Measurements from ENCODE around the gene L3MBTL4.
"Not testable (repeated sequence)": the region's sequence is repeated elsewhere in the genome, so short reads cannot be mapped to it uniquely, and the experiment has no call there.

Gene L3MBTL4

DNA sequence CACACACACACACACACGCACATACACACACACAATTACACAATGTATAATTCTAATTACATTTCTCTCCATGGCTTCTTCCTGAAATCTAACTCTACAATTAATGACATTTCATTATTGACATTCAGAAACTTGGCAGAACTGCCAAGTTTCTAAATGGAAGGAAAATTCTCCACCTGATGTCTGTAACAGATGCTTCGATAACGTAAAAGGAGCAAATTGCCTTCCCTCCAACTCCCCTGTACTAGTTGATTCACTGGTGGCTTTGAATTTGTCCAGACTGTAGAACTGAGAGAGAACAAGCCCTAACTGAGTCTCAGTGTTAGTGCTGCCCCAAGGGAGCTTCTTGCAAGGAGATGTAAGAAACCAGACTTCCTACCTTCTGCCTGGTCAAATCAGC, 264.3 kb downstream of the L3MBTL4 start:
- Mint-ChIP-seq H3K36me3 (ENCODE audit: low read depth) (no peaks in the 10 kb centered on the region), H3K27ac (no peak overlapping the region), H3K4me3 (no peak overlapping the region), H3K27me3 (no peaks in the 10 kb centered on the region), H3K9me3 (peaks cover 12% of the 10 kb centered on the region), H3K4me1 (ENCODE audit: low read depth) (no peaks in the 10 kb centered on the region)
- no peak for DNase-seq

DNA sequence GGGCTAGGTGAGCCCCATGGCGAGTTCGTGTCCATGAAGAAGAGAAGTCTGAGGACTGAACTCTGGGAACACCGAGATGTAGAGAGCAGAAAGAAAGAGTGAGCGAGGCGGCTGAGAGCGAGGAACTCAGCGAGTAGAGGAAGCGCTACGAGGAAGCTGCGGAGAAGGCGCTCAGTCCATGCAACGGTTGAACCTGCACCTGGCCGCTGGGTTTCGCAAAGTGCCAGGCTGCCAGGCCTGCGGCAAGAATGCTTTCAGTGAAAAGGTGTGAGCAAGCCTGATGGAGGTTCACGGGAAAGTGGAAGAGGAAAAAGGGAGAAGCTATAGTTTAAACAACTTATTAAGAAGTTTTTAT, 268.4 kb downstream of the L3MBTL4 start:
- DNase-seq: no peak
- H3K4me1 Mint-ChIP-seq (ENCODE audit: low read depth): no peaks in the 10 kb centered on the region
- H3K9me3 Mint-ChIP-seq: peaks cover 3% of the 10 kb centered on the region
- no peak overlapping the region for H3K4me3 Mint-ChIP-seq
- H3K36me3 Mint-ChIP-seq (ENCODE audit: low read depth): no peaks in the 10 kb centered on the region
- H3K27me3 Mint-ChIP-seq: no peaks in the 10 kb centered on the region
- H3K27ac Mint-ChIP-seq: no peak overlapping the region

DNA sequence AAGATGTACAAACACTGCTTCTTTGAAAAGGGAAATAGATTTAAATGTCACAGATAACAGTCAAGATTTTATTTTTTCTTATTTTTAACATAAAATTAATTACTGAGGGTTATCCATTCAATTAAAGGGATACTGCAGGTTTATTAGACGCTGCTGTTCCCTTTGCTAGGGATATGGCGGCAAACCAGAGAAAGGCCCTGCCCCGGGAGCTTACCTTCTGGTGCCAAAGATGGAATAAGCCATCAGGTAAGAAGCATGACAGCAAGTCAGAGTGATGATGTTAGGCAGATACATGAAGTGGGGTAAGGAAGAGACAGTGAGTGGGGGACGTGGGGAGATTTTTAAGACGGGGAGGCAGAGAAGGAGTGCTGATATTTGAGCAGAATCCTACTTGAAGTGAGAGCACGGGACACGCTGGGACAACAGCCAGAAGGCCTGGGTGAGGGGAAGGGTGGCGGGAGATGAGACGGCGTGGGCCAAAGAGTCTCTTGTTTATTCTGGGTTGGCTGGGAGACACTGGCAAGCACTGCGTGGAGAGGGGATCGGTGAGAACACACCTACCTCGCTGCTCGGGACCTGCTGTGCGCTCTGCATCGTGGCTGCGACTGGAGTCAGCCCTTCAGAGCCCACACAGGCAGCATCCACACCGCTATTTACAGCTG, 268.9 kb downstream of the L3MBTL4 start:
- Mint-ChIP-seq H3K36me3 (ENCODE audit: low read depth) (no peaks in the 10 kb centered on the region), H3K9me3 (peaks cover 3% of the 10 kb centered on the region), H3K4me1 (ENCODE audit: low read depth) (no peaks in the 10 kb centered on the region), H3K27ac (no peak overlapping the region), H3K4me3 (no peak overlapping the region), H3K27me3 (no peaks in the 10 kb centered on the region)
- DNase-seq: no peak

DNA sequence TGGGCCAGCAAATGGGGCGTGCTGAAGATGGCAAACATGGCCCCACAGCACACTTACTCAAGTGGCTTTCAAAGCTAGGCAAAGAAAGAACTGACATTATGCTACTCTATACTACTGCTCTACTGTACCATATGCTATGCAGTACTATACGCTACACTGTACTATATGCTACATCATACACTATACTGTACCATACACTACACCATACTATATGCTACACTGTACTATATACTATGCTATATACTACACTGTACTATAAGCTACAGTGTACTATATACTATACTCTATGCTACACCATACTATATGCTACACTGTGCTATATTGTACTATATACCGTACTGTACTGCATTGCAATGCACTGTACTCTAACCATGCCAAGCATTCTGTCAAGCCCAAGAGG, 275.7 kb downstream of the L3MBTL4 start:
- peaks cover 9% of the 10 kb centered on the region for H3K9me3 Mint-ChIP-seq
- no peaks in the 10 kb centered on the region for H3K27me3 Mint-ChIP-seq
- DNase-seq: no peak
- no peaks in the 10 kb centered on the region for H3K4me1 Mint-ChIP-seq (ENCODE audit: low read depth)
- H3K4me3 Mint-ChIP-seq: no peak overlapping the region
- H3K36me3 Mint-ChIP-seq (ENCODE audit: low read depth): no peaks in the 10 kb centered on the region
- no peak overlapping the region for H3K27ac Mint-ChIP-seq

DNA sequence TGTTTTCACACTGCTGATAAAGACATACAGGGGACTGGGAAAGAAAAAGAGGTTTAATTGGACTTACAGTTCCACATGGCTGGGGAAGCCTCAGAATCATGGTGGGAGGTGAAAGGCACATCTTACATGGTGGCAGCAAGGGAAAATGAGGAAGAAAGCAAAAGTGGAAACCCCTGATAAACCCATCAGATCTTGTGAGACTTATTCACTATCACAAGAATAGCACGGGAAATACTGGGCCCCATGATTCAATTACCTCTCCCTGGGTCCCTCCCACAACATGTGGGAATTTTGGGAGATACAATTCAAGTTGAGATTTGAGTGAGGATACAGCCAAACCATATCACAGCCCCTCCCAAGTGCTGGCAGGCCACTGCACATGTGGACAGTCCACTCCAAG, 278.8 kb downstream of the L3MBTL4 start:
- not testable (repeated sequence) for H3K36me3 Mint-ChIP-seq (ENCODE audit: low read depth); H3K27me3 Mint-ChIP-seq; H3K4me1 Mint-ChIP-seq (ENCODE audit: low read depth); H3K9me3 Mint-ChIP-seq; H3K4me3 Mint-ChIP-seq; H3K27ac Mint-ChIP-seq; DNase-seq

DNA sequence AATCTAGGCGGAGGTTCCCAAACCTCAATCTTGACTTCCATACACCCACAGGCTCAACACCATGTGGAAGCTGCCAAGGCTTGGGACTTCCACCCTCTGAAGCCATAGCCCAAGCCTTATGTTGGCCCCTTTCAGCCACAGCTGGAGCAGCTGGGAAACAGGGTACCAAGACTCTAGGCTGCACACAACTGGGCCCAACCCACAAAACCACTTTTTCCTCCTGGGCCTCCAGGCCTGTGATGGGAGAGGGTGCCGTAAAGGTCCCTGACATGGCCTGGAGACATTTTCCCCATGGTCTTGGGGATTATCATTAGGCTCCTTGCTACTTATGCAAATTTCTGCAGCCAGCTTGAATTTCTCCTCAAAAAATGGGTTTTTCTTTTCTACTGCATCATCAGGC, 279.7 kb downstream of the L3MBTL4 start:
- DNase-seq; H3K9me3 Mint-ChIP-seq; H3K4me1 Mint-ChIP-seq (ENCODE audit: low read depth); H3K36me3 Mint-ChIP-seq (ENCODE audit: low read depth); H3K27ac Mint-ChIP-seq; H3K27me3 Mint-ChIP-seq; H3K4me3 Mint-ChIP-seq: not testable (repeated sequence)

DNA sequence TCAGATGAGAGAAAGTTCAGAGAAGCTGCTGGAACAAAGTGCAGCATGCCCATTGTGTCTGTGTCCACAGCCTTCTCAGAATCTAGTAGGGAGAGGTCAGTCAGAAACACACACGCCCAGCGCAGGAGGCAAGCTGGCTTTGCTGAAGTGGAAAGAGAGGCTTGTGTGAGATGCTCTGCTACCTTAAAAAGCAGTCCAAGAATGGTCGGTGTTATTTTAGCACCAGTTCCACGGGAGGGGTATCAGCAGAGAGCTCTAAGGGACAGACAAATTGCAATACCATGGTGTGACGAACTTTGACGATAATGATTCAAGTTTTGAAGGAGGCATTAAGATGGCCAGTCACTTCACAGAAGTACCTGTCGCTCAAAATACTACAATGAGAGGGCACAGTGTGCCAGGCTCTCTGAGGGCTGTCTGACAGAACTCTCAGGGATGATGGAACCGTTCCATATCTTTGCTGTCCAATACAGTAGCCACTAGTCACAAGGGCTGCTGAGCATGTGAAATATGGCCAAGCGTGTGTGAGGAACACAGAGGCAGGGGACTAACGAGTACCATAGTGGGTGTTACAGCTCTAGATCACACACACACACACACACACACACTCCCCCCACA, 281.9 kb downstream of the L3MBTL4 start:
- Mint-ChIP-seq H3K27me3 (no peaks in the 10 kb centered on the region), H3K27ac (no peak overlapping the region), H3K4me1 (ENCODE audit: low read depth) (no peaks in the 10 kb centered on the region)

DNA sequence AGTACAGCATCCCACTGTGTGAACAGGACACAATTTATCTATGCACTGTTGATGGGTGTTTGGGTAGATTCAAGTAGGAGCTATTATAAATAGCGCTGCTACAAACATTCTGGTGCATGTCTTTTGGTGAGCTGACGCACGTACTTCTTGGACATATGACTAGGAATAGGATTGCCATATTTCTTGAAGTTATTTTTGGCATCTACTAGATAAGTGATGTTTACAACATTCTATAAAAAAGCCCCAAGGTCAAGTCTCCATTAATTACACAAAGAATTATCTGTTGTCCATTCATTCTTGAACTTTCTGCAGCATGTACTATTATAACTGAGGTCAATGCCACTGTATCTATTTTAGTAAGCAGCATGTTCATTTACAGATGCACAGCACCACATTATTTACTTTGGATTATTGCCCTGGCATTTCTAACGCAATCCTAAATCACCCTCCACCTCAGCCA, 293.9 kb downstream of the L3MBTL4 start:
- Mint-ChIP-seq H3K27ac (no peak overlapping the region), H3K9me3 (peaks cover 4% of the 10 kb centered on the region), H3K27me3 (no peaks in the 10 kb centered on the region), H3K36me3 (ENCODE audit: low read depth) (no peaks in the 10 kb centered on the region), H3K4me3 (no peak overlapping the region), H3K4me1 (ENCODE audit: low read depth) (no peaks in the 10 kb centered on the region)
- no peak for DNase-seq

More for the DNA sequence above, 281.9 kb downstream of the L3MBTL4 start:
- Mint-ChIP-seq H3K4me3 (no peak overlapping the region), H3K36me3 (ENCODE audit: low read depth) (no peaks in the 10 kb centered on the region), H3K9me3 (peaks cover 9% of the 10 kb centered on the region)
- DNase-seq: no peak

DNA sequence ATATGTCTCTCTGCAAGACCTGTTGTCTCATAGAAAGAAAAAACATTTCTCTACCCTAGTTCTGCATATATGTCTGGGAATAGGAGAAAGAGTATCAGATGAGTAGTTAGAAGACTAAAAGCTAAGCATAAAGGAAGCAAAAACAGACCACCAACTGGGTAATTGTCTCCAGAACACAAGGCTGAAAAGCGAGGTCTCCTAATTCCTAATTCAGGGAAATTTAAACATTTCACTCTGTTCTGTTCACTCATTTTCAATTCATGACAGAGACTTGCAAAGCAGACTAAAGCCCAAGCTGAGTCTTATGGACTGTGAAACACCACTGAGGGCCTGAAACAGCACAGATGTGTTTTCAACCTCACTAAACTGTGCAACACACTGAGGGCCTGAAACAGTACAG, 294.9 kb downstream of the L3MBTL4 start:
- no peaks in the 10 kb centered on the region for H3K36me3 Mint-ChIP-seq (ENCODE audit: low read depth)
- H3K4me3 Mint-ChIP-seq: no peak overlapping the region
- H3K27me3 Mint-ChIP-seq: no peaks in the 10 kb centered on the region
- no peak overlapping the region for H3K27ac Mint-ChIP-seq
- peaks cover 4% of the 10 kb centered on the region for H3K9me3 Mint-ChIP-seq
- no peaks in the 10 kb centered on the region for H3K4me1 Mint-ChIP-seq (ENCODE audit: low read depth)
- DNase-seq: no peak

DNA sequence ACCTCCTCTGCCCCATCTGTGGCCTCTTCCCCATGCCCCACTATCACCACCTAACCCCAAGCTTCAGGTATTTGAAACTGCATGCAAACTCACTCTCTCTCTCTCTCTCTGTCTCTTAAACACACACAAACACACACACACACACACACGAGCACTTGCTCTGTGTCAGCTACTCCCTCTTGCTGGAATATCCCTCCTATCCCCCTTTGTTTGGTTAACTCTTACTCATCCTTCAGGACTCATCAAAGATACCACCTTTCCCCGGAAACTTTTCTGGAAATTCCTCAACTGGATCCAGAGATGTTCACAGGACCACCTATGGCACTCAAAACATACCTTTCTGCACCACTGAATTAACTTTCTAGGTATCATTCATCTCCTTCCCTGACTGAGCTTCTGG, 296.6 kb downstream of the L3MBTL4 start:
- DNase-seq: no peak
- no peaks in the 10 kb centered on the region for H3K36me3 Mint-ChIP-seq (ENCODE audit: low read depth)
- H3K27ac Mint-ChIP-seq: no peak overlapping the region
- H3K4me3 Mint-ChIP-seq: no peak overlapping the region
- peaks cover 2% of the 10 kb centered on the region for H3K9me3 Mint-ChIP-seq
- H3K27me3 Mint-ChIP-seq: no peaks in the 10 kb centered on the region
- no peaks in the 10 kb centered on the region for H3K4me1 Mint-ChIP-seq (ENCODE audit: low read depth)

DNA sequence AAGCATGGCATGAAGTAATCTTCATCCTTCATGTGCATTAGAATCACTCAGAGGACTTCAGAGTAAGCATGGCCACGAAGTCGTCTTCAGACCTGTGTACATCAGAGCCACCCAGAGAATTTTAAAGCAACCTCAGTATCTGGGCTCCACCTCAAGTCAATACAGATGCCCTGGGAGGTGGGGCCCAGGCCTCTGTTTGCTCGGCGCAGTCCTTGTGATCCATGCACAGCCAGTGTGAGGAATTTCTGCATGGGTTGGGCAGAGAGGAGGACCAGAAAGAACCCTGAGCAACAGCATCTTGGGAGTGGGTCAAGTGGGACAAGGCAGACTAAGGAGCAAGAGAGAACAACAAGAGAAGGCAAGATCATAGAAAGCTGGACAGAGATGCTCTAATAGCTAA, 299.0 kb downstream of the L3MBTL4 start:
- Mint-ChIP-seq H3K36me3 (ENCODE audit: low read depth) (no peaks in the 10 kb centered on the region), H3K4me1 (ENCODE audit: low read depth) (no peaks in the 10 kb centered on the region), H3K9me3 (no peaks in the 10 kb centered on the region), H3K27me3 (no peaks in the 10 kb centered on the region), H3K4me3 (no peak overlapping the region), H3K27ac (no peak overlapping the region)
- DNase-seq: no peak

DNA sequence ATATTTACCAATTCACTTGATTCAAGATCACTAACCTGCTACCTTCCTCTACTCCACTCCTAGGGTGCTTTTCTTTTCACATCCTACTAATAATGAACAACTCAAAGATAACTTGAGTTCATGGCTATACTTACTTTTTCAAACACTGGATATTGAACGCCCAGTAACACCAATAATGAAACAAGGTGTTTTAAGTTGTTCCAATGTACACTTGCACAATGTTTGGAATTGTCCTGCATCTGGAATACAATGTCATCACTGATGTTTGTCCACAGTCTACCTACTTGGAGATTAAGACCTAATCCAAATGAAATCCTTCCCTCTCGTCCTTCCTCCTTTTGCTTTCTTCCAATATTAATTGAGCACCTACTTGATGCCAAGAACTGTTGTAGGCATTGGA, 301.1 kb downstream of the L3MBTL4 start:
- Mint-ChIP-seq H3K4me3 (no peak overlapping the region), H3K9me3 (no peaks in the 10 kb centered on the region), H3K27ac (no peak overlapping the region), H3K36me3 (ENCODE audit: low read depth) (no peaks in the 10 kb centered on the region), H3K27me3 (no peaks in the 10 kb centered on the region), H3K4me1 (ENCODE audit: low read depth) (no peaks in the 10 kb centered on the region)
- DNase-seq: no peak

DNA sequence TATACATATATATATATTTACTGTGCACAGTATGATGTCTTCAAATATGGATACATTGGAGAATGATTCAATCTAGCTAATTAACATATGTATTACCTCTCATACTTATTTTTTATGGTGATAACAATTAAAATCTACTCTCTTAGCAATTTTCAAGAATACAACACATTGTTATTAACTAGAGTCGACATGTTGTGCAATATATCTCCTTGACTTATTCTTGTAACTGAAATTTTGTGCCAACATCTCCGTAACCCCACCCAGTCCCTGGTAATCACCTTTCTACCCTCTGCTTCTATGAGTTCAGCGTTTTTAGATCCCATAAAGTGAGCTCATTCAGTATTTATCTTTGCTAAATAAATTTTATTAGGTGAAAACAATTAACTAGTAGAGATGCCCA, 303.0 kb downstream of the L3MBTL4 start:
- Mint-ChIP-seq H3K36me3 (ENCODE audit: low read depth) (no peaks in the 10 kb centered on the region), H3K4me1 (ENCODE audit: low read depth) (no peaks in the 10 kb centered on the region), H3K27ac (no peak overlapping the region), H3K4me3 (no peak overlapping the region), H3K27me3 (no peaks in the 10 kb centered on the region), H3K9me3 (no peaks in the 10 kb centered on the region)
- no peak for DNase-seq

DNA sequence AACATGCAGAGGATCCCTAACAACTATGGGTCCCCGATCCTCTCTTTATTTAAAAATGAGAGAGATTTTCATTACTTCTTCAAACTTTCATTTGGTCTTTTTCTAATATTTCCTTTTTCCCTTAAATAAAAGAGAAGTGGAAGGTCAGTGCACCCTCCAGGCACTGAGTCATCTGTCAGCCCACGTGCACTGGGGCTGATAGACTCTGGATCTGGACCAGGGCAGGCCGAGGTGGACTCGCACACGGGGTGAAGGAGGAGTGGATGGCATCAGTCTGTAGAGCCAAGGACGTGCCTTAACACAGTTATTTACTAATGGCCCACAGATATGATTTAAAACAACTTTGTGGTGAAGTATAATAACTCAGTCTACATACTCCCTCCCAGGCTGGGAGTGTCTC, 305.0 kb downstream of the L3MBTL4 start:
- Mint-ChIP-seq H3K9me3 (no peaks in the 10 kb centered on the region), H3K36me3 (ENCODE audit: low read depth) (no peaks in the 10 kb centered on the region), H3K27ac (no peak overlapping the region), H3K4me1 (ENCODE audit: low read depth) (no peaks in the 10 kb centered on the region), H3K27me3 (no peaks in the 10 kb centered on the region), H3K4me3 (no peak overlapping the region)
- DNase-seq: no peak

DNA sequence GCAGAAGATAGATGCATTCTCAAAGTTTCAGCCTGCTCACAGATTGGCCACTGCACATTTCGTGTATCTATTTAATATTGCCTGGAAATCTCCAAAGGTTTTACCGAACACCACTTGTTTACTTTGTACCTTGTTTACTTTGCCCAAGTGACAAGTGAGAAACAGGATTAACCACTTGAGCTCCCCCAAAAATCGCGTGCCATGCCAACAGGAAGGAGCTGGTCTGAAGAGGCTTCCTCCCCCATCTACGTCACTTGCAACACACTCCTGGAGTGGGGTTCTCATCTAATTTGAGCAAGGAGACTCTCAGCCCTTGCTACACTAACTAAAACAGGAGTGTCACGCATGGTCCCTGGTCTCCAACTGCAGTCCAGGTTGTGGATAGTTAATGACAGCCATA, 306.9 kb downstream of the L3MBTL4 start:
- H3K36me3 Mint-ChIP-seq (ENCODE audit: low read depth): no peaks in the 10 kb centered on the region
- H3K27ac Mint-ChIP-seq: no peak overlapping the region
- H3K4me1 Mint-ChIP-seq (ENCODE audit: low read depth): no peaks in the 10 kb centered on the region
- H3K9me3 Mint-ChIP-seq: no peaks in the 10 kb centered on the region
- H3K4me3 Mint-ChIP-seq: no peak overlapping the region
- DNase-seq: no peak
- H3K27me3 Mint-ChIP-seq: no peaks in the 10 kb centered on the region
